Measurements from ENCODE around the gene PDIK1L. TPM values are rescaled to one million over a fixed set of nuclear protein-coding genes. Genes with fewer than 3 reads are reported as not detected.

Gene PDIK1L
- total and polyA plus RNA-seq, 9 of the 15 experiments (the other 6 are each of a cell fraction or from before 2014, with no cell fraction given), result 12.8 to 30.2 (median 21.5) TPM

DNA sequence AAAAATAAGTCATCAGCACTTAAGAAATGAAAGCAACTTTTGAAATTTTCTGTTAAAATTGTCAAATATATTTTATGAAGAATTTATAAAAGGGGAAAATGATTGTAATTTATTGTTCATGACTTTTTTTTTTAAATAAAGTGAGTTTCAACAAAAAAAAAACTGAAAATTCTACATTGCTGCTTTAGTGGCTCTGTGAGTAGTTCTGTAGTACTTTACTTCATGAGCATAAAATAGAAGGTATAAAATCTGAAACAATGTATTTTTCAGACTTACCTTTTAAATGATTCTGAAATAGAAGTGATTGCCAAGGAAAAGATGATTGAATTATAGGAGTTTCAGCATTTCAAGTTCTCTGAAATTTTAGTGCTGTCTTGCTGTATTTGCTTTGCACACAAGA lies 13.8 kb downstream of the PDIK1L start:
- no peaks in the 10 kb centered on the region for H3K9me3 ChIP-seq (replicated peaks; ENCODE audit: control insufficient read depth, insufficient read depth, low read depth, low read length)
- peaks cover 66% of the 10 kb centered on the region for H3K79me2 ChIP-seq (ENCODE audit: control insufficient read depth, insufficient read depth, low read length)
- no peaks in the 10 kb centered on the region for H3K27me3 ChIP-seq (ENCODE audit: control insufficient read depth in 2 of 2, insufficient read depth in 2 of 2, low read length in 2 of 2)
- FAIRE-seq (no peak), DNase-seq (ENCODE audit: extremely low read depth in 1 of 4, low spot score in 3 of 4) (no peak), ATAC-seq (no peak)
- peak overlapping the region; percentile 99 for H3K27ac ChIP-seq (ENCODE audit: extremely low read depth, low read depth, low read length)
- H3K36me3 ChIP-seq (ENCODE audit: control insufficient read depth, insufficient read depth, low read length), result peaks cover 36% of the 10 kb centered on the region
- TF ChIP-seq ZFX (CRISPR knock-in tag; IDR thresholded peaks at IDR 0.05) (peak; percentile 17; the same call in 1 of the 2 replicates), ZNF316 (IDR thresholded peaks at IDR 0.05) (peak; percentile 64; the same call in 1 of the 2 replicates), CAMTA2 (CRISPR knock-in tag; conservative IDR thresholded peaks at IDR 0.05) (no peak), HOXB6 (CRISPR knock-in tag; IDR thresholded peaks at IDR 0.05; ENCODE audit: borderline replicate concordance) (0 out of 2 replicates have a peak, but pooled peaks have one; percentile 22), ZNF384 (IDR thresholded peaks at IDR 0.05; ENCODE audit: low read depth, low read length) (peak; percentile 88)
- TF ChIP-seq, protein P1, sequence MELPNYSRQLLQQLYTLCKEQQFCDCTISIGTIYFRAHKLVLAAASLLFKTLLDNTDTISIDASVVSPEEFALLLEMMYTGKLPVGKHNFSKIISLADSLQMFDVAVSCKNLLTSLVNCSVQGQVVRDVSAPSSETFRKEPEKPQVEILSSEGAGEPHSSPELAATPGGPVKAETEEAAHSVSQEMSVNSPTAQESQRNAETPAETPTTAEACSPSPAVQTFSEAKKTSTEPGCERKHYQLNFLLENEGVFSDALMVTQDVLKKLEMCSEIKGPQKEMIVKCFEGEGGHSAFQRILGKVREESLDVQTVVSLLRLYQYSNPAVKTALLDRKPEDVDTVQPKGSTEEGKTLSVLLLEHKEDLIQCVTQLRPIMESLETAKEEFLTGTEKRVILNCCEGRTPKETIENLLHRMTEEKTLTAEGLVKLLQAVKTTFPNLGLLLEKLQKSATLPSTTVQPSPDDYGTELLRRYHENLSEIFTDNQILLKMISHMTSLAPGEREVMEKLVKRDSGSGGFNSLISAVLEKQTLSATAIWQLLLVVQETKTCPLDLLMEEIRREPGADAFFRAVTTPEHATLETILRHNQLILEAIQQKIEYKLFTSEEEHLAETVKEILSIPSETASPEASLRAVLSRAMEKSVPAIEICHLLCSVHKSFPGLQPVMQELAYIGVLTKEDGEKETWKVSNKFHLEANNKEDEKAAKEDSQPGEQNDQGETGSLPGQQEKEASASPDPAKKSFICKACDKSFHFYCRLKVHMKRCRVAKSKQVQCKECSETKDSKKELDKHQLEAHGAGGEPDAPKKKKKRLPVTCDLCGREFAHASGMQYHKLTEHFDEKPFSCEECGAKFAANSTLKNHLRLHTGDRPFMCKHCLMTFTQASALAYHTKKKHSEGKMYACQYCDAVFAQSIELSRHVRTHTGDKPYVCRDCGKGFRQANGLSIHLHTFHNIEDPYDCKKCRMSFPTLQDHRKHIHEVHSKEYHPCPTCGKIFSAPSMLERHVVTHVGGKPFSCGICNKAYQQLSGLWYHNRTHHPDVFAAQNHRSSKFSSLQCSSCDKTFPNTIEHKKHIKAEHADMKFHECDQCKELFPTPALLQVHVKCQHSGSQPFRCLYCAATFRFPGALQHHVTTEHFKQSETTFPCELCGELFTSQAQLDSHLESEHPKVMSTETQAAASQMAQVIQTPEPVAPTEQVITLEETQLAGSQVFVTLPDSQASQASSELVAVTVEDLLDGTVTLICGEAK (IDR thresholded peaks at IDR 0.05), result peak; percentile 92
- TF ChIP-seq, protein P1 (CRISPR knock-in tag; IDR thresholded peaks at IDR 0.05), result peak; percentile 60; the same call in 1 of the 2 replicates
- TF ChIP-seq, protein P2, sequence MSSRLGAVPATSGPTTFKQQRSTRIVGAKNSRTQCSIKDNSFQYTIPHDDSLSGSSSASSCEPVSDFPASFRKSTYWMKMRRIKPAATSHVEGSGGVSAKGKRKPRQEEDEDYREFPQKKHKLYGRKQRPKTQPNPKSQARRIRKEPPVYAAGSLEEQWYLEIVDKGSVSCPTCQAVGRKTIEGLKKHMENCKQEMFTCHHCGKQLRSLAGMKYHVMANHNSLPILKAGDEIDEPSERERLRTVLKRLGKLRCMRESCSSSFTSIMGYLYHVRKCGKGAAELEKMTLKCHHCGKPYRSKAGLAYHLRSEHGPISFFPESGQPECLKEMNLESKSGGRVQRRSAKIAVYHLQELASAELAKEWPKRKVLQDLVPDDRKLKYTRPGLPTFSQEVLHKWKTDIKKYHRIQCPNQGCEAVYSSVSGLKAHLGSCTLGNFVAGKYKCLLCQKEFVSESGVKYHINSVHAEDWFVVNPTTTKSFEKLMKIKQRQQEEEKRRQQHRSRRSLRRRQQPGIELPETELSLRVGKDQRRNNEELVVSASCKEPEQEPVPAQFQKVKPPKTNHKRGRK (tag; IDR thresholded peaks at IDR 0.05), result 0 out of 2 replicates have a peak, but pooled peaks have one; percentile 53
- TF ChIP-seq, protein P3, sequence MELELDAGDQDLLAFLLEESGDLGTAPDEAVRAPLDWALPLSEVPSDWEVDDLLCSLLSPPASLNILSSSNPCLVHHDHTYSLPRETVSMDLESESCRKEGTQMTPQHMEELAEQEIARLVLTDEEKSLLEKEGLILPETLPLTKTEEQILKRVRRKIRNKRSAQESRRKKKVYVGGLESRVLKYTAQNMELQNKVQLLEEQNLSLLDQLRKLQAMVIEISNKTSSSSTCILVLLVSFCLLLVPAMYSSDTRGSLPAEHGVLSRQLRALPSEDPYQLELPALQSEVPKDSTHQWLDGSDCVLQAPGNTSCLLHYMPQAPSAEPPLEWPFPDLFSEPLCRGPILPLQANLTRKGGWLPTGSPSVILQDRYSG (tag; conservative IDR thresholded peaks at IDR 0.05; ENCODE audit: low read depth), result no peak
- no peaks in the 10 kb centered on the region for H3K9me1 ChIP-seq (ENCODE audit: control insufficient read depth, insufficient read depth, low read length)
- in situ Hi-C loops (cut with MboI), result no loop called here
- POLR2A ChIA-PET, result interaction anchor here (1.1 to 13.3 kb wide), 12 partner anchors 13 to 347 kb away, joined by 3 to 237 read pairs (median 5); partner anchors contain the start of genes CEP85, HMGN2, PDIK1L and ZNF593
- CTCF ChIA-PET (ENCODE audit: low intra/inter-chr PET ratio), result no interaction called here
- no peak overlapping the region for H2AFZ ChIP-seq (ENCODE audit: low read depth, low read length)
- no TSS peak for BruUV-seq (replicated peaks)
- no peaks in the 10 kb centered on the region for H4K20me1 ChIP-seq (replicated peaks; ENCODE audit: control insufficient read depth, insufficient read depth, low read length)
- intact Hi-C loops (cut with micrococcal nuclease), result no loop called here
- H3K9ac ChIP-seq (ENCODE audit: insufficient read depth in 1 of 2, low read depth in 2 of 2, low read length in 2 of 2), result peak overlapping the region in 1 of 2 experiments; percentile 97; a peak in 2 of 4 replicates
- no peak overlapping the region for H3K4me3 ChIP-seq
- H3K4me1 ChIP-seq (replicated peaks in 1 of 2; ENCODE audit: control insufficient read depth in 2 of 2, insufficient read depth in 2 of 2, low read length in 2 of 2), result peaks cover 29 to 77% of the 10 kb centered on the region in 2 experiments
- H3K4me2 ChIP-seq (ENCODE audit: insufficient read depth, low read length), result peak overlapping the region; percentile 41; the same call in 1 of the 2 replicates
